Hypothalamus (tissue), 51 donors: ENCODE results near the gene ZCCHC24.

Source experiments
- DNase-seq, 51 donors: peaks; one replicate each; lab custom pipeline; 2025; lab: John Stamatoyannopoulos, UW

The ZCCHC24 gene

DNA sequence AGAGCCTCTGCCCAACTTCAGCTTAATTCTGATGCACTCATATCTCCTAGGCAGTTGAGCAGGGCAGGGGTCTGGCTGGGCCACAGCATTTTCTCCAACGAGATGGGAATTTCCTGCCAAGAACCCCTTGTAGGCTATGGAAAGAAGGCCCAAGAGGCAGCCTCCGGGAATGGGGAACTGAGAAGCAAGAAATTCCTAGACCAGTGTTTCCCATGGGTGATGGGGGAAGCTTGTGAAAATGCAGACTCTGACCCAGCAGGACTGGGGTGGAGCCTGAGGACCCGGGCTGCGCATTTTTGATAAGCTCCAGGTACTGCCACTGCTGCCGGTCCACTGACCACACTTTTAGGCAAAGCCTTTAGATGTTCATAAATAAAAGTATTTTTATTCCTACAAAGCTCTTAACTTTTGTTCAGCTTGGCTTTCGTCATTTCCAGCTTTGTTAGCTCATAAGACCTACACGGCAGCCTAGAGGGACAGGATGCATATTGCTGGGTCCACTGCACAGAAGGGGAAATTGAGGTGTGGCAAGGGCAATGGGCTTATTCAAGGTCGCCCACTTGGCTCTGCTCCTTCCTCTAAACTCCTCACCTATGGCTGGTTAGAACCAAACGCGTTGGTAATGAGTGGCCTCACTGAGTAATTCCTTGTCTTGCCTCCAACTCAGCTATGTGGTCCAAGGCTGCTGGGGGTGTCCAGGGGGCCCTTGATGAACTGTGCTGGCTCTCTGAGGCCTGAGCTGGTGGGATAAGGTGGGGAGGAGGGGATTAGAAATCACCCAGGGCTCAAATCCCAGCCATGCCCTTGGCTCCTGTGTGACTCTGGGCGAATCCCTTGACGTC is 29.5 kb downstream of the ZCCHC24 start:
- DNase-seq: no peak

DNA sequence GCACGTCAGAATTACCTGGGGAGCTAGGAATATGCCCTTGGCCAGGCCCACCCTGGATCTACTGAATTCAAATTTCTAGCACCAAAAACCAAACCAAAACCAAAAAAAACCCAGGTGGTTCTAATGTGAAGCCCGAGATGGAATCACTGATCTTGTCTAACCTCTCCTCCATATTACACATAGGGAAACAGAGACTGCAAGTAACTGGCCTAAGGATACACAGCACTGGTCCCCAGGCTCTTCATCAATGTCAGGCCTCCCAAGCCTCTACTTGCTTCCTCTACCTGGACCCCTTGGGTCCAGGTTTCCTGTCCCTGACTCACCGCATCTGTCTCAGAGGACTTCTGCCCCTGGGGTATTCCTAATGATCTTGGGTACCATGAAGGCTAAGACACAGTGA is 30.7 kb downstream of the ZCCHC24 start:
- DNase-seq: no peak

DNA sequence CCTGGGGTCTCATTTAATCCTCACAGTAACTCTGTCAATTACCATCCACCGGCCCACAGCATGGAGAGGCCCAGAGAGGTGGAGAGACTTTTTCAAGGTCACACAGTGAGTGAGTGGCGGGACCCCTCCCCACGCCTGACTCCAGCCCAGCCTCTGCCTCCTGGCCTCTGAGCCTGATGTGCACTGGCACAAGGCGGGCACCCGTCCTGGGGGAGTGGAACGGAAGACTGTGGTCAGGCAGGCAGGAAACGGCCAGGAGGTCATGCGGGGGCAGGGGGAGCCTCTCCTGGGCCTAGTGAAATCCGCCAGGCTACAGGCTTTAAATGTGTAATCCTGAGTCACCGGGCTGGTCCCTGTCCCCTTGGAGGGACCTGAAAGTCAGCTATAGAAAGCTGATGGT is 32.2 kb downstream of the ZCCHC24 start:
- no peak for DNase-seq

DNA sequence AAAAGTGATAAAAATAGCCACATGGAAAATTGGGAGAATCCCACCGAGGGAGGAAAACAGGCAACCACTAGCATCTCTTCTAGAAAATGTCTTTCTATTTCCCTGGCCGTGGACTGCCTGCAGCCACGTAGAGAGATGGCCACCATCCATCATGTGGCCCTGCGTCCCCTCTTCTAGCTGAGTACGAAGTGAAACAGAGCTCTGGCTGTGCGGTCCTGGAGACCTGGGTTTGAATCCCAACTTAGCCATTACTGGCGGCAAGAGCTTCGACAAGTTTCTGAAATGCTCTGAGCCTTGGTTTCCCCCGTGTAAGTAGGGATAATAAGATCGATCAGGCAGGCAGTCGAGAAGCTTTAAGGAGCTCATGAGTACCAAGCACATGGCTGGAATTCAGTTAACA is 32.9 kb downstream of the ZCCHC24 start:
- no peak for DNase-seq

DNA sequence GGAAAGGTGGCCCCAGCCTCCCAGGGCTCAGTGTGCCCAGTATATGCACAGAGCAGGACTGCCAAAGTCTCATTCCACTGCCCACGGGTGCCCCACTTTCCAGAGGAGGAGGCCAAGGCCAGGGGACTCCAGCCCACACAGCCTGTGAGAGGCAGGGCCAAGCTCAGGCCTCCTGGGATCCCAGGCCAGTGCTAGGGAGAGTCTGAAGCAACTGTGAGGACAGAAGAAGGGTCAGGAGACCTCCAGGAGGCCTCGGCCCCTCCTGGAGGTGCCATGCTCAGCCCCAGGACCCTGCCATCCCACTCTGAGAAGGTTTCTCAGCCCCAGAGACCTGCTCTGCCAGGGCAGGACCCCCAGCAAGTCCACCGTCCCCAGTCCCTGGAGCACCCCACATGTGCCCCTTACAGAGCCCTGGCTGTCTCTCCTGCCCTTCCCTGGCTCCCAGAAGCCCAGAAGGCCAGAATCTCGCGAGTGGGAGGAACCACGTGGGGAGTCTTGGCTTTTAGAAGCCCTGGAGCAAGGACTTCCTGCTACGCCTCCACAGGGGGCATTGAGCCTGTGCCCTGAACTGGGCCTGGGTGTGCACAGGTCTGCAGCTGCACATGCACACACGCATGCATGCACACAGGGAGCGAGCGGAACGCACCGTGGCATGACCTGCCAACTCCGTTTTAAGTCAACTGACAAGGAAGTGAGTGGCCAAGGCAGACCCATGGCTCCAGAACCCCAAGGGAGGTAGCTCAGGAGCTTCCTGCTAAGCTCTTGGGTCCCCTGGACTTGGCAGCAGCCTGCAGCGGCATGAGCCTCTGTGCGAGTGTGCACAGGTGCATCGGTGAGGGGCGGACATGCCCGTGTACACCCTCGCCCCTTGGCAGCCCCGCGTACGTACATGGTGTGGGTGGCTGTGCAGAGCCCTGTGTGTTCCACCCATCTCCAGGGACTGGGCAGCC is 33.6 kb downstream of the ZCCHC24 start:
- no peak for DNase-seq

DNA sequence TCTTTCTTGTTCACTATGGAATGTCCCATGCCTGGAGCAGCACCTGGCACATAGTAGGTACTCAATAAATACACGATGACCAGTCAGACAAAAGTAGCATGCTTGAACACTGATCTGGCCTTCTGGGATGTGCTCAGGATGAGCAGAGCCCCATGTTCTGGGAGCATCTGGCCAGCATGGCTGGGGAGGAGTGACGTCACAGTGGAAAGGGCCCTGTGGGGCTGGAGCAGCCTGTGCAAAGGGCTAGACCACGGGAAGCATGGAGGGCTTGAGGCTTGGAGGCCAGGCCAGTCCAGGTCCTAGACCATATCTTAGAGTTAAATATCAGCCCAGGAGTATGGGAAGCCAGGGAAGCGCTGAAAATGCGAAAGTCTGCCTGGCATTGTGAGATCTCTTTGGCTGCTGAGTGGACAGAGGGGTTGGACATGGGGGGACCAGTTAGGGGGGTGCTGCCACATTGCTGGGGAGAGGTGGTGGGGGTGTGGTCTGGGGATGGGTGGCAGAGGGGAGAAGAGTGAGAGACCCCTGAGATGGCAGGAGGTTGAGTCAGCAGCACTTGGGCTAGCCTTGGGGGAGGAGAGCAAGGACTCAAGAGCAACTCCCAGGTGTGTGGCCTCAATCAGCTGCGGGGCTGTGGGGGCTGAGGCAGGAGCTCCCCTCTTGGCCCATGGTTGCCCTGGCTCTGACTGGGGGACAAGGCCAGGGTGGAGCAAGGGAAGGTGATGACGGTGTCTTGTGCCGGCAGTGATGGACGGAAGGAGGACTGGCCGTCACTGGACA is 34.9 kb downstream of the ZCCHC24 start:
- no peak for DNase-seq

DNA sequence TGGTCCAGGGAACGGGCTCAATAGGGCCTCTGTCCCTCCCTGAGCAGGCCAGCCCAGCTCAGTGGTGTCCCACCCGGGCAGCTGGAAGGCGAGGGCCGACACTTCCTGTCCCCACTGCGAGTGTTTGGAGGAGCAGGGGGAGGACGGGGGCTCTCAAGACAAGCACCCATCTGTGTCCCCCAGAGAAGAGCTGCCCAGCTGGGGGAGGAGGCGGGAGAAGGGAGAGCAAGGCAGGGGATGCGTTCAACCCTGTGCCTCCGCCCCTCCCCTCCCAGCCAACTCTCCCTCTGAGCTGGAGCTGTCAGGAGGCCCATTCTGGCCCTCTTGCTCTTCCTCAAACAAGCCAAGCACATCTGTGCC is 35.7 kb downstream of the ZCCHC24 start:
- peak in 46 of 51 donors; percentile 44 to 98 (median 90) for DNase-seq

DNA sequence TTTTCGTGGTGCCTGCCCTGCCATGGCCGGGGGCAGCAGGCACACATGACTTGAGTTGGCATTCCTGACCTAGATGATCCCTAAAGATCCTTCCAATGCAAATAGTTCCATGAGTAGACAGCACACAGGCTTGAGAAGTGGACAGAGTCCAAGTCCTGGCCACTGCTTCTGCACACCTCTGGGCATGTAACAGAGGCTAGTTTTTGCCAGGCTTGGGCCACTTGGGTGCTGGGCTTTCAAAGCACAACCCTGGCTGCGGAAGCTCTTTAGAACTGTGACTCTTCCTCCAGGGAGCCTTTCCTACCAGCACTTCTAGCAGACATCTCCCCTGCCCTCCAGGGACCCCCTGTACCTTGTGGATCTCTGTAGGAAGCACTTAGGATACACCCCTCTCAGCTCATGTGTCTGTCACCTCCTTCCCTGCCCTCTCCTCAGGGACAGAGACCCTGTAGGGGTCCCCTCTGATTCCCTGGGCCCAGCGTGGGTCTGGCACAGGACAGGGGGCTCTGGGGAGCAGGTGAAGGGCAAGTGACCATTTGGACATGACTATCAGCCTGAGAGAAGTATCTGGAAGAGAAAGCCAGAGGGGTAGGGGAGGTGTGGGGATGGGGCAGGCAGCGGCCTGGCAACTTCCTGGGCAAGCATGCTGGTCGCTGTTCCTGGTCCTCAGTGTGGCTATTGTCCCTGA is 36.2 kb downstream of the ZCCHC24 start:
- no peak for DNase-seq

DNA sequence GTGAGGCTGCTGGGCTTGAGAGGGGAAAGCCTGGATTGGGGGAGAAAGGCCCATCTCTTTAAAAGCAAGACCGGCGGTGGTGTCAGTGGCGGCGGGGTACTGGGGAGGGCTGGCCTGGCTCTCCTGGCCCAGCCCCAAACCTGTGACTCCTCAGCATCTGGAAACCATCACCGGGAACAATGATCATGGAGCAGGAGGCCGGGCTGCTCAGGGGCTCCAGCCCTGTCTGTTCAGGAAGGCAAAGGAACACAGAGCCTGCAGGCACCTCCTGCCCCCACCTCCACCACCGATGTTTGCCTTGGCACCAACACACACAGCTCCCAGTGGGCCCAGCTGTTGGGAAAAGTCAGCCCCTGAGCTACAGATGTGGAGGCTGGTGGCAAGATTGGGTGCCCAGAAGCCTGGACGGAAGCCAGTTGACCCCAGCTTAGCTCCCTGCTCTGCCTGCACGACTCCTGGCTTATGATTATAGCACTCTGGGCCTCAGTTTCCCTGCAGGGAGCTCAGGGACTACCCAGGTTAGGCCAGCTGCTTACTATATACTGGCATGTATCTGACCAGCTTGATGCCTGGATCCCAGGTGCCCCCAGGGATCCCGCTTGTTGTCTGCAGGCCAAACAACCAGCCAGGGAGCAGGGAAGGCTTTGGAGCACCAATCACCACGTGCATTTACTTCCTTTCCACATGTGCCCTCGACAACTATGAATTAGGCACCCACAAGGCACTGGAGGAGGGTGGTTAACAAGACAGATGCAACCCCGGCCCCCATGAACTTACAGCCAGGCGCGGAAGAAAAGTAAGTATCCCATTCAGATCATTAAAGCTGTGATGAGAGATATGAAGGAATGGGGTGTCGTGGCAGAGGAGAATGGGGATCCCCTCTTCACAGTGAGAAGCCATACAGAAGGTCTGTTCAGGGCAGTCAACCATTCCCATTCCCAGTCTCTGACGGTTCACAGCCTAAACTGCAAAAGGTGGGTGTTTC is 37.3 kb downstream of the ZCCHC24 start:
- no peak for DNase-seq

DNA sequence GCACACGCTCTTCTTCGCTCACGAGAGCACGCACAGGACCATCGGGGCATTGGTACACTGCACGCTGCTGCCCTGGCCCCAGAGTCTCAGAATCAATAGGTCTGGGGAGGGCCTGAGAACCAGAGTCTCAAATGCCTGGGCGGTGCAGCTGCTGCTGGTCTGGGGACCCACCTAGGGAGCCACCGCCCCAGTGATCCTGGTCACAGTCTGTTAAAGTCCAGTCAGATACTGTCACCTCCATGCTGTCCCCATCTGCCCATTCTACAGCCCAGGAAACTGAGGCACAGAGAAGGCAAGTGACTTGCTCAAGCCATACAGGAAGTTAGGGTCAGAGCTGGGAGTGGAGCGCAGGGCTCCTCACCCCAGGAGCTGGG is 38.0 kb downstream of the ZCCHC24 start:
- DNase-seq: no peak

DNA sequence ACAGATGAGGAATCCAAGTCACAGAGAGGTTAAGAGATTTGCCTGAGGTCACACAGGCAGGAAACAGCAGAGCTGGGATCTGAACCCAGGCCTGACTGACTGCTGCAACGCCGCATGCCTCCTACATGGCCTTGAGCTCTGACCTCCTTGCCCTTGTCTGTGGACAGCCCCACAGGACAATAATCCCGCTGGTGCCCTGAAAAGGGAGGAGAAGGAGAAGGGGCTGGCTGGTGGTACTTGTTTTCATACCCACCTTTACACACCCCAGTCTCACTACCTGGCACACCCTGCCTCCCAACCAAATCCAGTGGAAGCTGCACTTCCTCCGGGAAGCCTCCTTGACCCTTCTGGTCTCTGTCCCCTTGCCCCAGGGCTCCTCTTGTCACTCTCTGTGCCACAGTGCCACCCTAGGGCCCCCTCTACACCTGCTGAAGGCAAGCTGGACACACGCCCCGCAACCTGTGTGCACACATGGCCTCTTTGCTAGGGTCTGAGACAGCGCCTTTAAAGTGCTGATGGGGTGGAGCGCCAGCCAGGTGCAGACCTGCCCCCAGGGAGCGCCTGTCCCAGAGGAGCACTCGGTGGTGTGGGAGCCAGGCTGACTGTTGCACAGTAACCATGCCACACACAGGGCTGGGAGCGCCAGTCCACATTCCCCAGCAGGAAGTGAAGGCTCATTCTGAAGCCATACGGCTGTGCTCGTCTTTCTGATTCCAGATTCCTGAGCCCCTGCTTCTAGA is 38.6 kb downstream of the ZCCHC24 start:
- no peak for DNase-seq

DNA sequence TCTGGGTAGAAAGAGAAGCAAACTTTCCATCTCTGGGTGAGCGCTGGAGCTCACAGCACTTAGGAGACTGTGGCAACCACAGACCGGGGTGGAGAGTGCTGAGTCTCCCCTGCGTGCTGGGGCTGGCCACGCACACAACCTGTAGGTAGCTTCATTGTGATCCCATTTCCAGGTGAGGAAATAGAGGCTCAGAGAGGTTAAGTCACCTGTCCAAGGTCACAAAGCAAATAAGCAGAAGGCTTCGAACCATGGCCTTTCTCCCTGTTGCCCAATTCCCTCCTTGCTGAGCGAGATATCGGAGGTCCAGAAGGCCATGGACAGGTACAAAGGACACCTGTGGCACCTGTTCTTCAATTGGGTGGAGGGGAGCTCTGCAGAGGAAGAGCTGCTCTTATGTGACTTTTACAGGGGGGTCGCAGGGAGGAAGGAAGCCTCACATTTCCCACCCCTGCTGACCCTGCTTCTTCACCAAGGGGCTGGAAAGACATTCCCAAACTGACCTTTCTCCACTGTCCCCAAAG is 39.4 kb downstream of the ZCCHC24 start:
- DNase-seq: no peak

DNA sequence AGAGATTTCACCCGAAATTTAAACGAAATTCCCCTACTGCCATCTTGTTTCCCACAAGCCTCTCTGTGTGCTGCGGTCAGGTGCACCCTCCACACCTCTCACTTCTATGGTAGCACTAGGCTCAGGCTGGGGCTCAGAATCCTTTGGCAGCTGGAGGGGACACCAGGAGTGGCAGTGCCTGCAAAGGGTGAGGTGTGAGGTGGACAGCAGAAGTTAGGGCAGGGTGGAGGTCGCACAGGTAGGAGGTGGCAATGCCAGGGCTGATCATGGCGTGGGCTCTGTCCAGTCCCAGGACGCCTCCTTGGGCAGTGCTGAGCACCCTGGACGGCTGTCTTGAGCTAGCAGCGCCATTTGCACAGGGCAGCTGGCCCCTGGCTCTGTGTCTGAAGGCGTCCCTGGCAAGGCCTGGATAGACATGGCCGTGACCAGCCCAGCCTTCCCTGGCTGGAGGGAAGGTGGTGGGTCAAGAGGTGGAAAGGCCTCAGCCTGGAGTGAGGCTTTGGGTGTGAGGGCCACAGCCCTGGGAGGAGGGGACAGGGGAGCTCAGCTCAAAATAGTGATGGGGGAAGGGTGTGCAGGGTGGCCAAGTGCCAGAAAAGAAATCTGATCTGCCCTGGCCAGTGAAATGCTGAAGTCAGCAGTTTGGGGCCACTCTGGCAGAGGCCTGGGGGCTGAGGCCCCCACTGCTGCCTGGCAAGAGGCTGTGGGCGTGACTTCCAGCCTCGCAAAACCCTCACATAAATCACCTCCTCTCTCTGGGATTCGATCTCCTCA is 40.0 kb downstream of the ZCCHC24 start:
- DNase-seq: no peak

DNA sequence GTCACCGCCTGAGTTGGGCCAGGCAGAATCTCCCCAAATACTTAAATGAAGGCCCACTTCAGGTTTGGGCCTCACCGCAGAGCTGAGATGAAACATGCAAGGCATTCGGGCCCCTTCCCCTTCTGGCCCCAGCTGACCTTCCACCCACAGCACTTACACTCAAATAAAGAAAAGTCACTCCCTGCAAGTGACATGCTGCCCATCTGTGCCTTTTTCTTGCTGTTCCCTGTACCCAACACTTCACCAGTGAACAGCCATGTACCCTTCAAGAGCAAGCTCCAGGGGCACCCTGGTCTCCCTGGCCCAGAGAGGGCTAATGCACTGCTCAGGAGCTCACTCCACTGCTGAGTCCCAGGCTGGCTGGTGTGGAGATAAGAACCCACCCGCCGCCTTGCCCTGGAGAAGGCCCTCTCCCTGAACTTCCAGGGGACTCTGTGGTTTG is 40.7 kb downstream of the ZCCHC24 start:
- no peak for DNase-seq

DNA sequence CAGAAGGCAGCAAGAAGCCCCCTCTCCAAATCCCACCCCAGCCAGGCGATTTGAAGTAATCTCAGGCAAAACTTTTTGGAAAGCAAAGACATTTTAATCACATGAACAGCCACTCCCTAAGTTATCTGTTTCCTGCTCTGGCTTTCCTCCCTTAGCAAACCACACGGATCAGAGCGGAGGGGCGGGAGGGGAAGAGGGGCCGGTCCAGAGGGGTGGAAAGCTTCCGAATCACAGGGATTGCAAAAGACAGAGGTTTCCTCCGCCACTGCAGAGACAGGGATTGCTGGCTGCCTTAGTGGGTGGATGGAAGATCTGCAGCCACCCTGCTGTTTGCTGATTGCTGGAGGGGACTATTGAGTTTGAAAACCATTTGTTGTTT is 41.2 kb downstream of the ZCCHC24 start:
- DNase-seq: no peak

DNA sequence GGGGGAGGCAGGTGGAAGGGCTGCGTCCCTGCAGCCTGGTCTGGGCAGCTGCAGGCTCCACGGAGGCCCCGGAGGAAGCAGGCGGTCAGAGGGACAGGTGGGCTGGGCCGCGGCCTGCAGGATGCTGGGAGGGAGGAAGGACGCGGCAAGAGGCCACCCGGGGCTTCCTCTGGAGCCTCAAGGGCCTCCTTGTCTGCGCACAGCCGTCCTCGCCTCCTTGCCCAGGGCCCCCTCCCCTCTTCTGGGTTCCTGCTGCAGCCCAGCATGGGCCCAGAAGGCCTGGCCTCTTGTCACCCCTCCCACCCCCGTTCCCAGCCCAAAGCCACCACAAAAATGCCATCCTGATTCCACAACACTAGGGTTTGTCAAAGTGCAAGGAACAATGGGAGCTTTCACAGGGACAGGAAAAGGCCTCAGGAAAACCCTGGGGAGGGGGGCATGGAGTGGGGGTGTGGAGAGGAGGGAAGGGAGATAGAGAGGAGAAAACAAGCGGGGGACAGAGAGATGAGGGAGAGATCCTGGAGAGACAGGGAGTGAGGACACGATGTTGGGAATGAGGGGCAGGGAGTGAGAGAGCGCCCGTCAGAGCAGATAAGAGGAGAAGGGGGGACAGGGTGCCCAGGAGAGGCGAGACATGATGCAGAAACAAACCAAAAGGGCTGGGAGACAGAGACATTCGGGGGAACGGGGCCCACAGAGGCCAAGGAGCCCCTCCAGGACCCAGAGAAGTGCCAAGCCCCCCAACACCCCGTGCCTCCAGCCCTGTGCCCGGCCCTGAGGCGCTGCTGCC is 41.8 kb downstream of the ZCCHC24 start:
- DNase-seq: peak in 32 of 51 donors; percentile 47 to 89 (median 62)

DNA sequence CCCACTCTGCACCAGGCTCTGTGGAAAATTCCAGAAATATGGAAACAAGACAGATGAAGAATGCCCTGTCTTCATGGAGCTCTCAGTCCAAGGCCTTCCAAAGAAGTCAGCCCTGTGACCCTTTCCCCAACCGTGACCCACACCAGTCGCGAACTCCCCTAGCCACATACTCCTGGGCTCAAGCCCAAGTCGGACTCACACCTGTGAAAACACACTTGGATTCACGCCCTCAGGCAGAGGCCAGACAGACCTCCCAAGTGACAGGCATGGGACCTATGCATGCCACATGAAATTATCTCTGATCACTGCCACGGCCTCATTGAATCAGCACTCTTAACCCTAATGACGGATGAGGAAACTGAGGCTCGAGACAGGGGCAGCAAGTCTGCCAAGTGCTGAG is 42.5 kb downstream of the ZCCHC24 start:
- no peak for DNase-seq
